Mesenchymal stem cell (in vitro differentiated cells and primary cell): ENCODE data around the gene CHCHD6.

ENCODE experiments used
- DNase-seq: peaks from one replicate; pipeline ENCODE4 v3.0.0-alpha.2; 2013
- H2AFZ ChIP-seq: one replicate; pipeline ENCODE4 v1.6.1; 2013; ENCODE audit warnings: low read depth, mild to moderate bottlenecking, control low read depth, inconsistent platforms, low read length, moderate library complexity
- H2AK5ac ChIP-seq: 2 replicates; pipeline ENCODE4 v1.6.1; 2013; ENCODE audit warnings: low read length, moderate library complexity, mild to moderate bottlenecking, inconsistent platforms; ENCODE audit not compliant: severe bottlenecking
- H2BK120ac ChIP-seq: one replicate; pipeline ENCODE4 v1.6.1; 2013; ENCODE audit warnings: low read depth, mild to moderate bottlenecking, inconsistent platforms, low read length, moderate library complexity
- H2BK12ac ChIP-seq, 2 experiments: one replicate each; pipeline ENCODE4 v1.6.1; 2013; ENCODE audit warnings: inconsistent platforms in 2 of 2, low read length in 2 of 2, mild to moderate bottlenecking in 2 of 2, moderate library complexity in 2 of 2, control low read depth in 1 of 2
- H2BK15ac ChIP-seq: one replicate; pipeline ENCODE4 v1.6.1; 2013; ENCODE audit warnings: mild to moderate bottlenecking, low read depth, inconsistent platforms; ENCODE audit not compliant: poor library complexity, severe bottlenecking
- H2BK5ac ChIP-seq: 2 replicates; pipeline ENCODE4 v1.6.1; 2013; ENCODE audit warnings: low read depth, mild to moderate bottlenecking, low read length, control low read depth, inconsistent platforms; ENCODE audit not compliant: poor library complexity, severe bottlenecking
- H3K14ac ChIP-seq, 2 experiments: one replicate each; pipeline ENCODE4 v1.6.1; 2013; ENCODE audit warnings: inconsistent platforms in 2 of 2, low read length in 2 of 2, control low read depth in 1 of 2, mild to moderate bottlenecking in 1 of 2, moderate library complexity in 1 of 2
- H3K18ac ChIP-seq, 2 experiments: one replicate each; pipeline ENCODE4 v1.6.1; 2013; ENCODE audit warnings: inconsistent platforms in 2 of 2, low read length in 2 of 2, control low read depth in 1 of 2, low read depth in 1 of 2, mild to moderate bottlenecking in 1 of 2
- H3K23ac ChIP-seq, 2 experiments: one replicate each; pipeline ENCODE4 v1.6.1; 2013; ENCODE audit warnings: inconsistent platforms in 2 of 2, low read length in 2 of 2, mild to moderate bottlenecking in 2 of 2, moderate library complexity in 2 of 2, control low read depth in 1 of 2
- H3K27ac ChIP-seq: 2 replicates; pipeline ENCODE4 v1.5.1; 2013; ENCODE audit warnings: mild to moderate bottlenecking, moderate library complexity, low read length, control low read depth, inconsistent platforms; ENCODE audit not compliant: poor library complexity, severe bottlenecking
- H3K27me3 ChIP-seq, 2 experiments: 2 replicates each; pipeline versions ENCODE4 v1.6.1 to v1.7.0; 2013; ENCODE audit warnings: low read length in 2 of 2, mild to moderate bottlenecking in 2 of 2, moderate library complexity in 2 of 2, control low read depth in 1 of 2, inconsistent platforms in 1 of 2; ENCODE audit not compliant: control insufficient read depth in 1 of 2, insufficient read depth in 1 of 2
- H3K36me3 ChIP-seq, 2 experiments: 2 replicates each; pipeline versions ENCODE4 v1.6.1 to v1.7.0; 2013; ENCODE audit warnings: low read length in 2 of 2, control low read depth in 1 of 2, inconsistent platforms in 1 of 2, low read depth in 1 of 2, mild to moderate bottlenecking in 1 of 2; ENCODE audit not compliant: insufficient read depth in 2 of 2, control insufficient read depth in 1 of 2
- H3K4ac ChIP-seq, 2 experiments: one replicate each; pipeline ENCODE4 v1.6.1; 2013; ENCODE audit warnings: inconsistent platforms in 2 of 2, low read length in 2 of 2, mild to moderate bottlenecking in 2 of 2, moderate library complexity in 2 of 2, control low read depth in 1 of 2, low read depth in 1 of 2
- H3K4me1 ChIP-seq: 2 replicates; pipeline ENCODE4 v1.6.1; 2013; ENCODE audit warnings: low read depth, low read length, control low read depth; ENCODE audit not compliant: control insufficient read depth, insufficient read depth
- H3K4me2 ChIP-seq: 2 replicates; pipeline ENCODE4 v1.6.1; 2013; ENCODE audit warnings: low read length, mild to moderate bottlenecking, inconsistent platforms; ENCODE audit not compliant: poor library complexity, severe bottlenecking
- H3K4me3 ChIP-seq, 2 experiments: 2 replicates each; pipeline versions ENCODE4 v1.5.1 to v1.7.0; 2013; ENCODE audit warnings: low read length in 2 of 2, mild to moderate bottlenecking in 2 of 2, control low read depth in 1 of 2, low read depth in 1 of 2; ENCODE audit not compliant: insufficient read depth in 1 of 2
- H3K79me1 ChIP-seq: replicated peaks from 2 replicates; pipeline ENCODE4 v1.6.1; 2013; ENCODE audit warnings: mild to moderate bottlenecking, control low read depth, low read length, inconsistent platforms; ENCODE audit not compliant: poor library complexity, severe bottlenecking
- H3K9ac ChIP-seq: 2 replicates; pipeline ENCODE4 v1.7.0; 2013; ENCODE audit warnings: mild to moderate bottlenecking, low read length, moderate library complexity
- H3K9me3 ChIP-seq: 2 replicates; pipeline ENCODE4 v1.7.0; 2013; ENCODE audit warnings: mild to moderate bottlenecking, low read length; ENCODE audit not compliant: control insufficient read depth
- H4K8ac ChIP-seq: one replicate; pipeline ENCODE4 v1.6.1; 2013; ENCODE audit warnings: inconsistent platforms, mild to moderate bottlenecking, low read length, moderate library complexity
- H4K91ac ChIP-seq: one replicate; pipeline ENCODE4 v1.6.1; 2013; ENCODE audit warnings: mild to moderate bottlenecking, low read length, inconsistent platforms
- whole genome bisulfite sequencing: methylation state at CpG from one replicate; pipeline ENCODE4 v1.1.7; 2013; ENCODE audit warnings: mixed read lengths; 5-methylcytosine and 5-hydroxymethylcytosine counted together

CHCHD6 gene

DNA sequence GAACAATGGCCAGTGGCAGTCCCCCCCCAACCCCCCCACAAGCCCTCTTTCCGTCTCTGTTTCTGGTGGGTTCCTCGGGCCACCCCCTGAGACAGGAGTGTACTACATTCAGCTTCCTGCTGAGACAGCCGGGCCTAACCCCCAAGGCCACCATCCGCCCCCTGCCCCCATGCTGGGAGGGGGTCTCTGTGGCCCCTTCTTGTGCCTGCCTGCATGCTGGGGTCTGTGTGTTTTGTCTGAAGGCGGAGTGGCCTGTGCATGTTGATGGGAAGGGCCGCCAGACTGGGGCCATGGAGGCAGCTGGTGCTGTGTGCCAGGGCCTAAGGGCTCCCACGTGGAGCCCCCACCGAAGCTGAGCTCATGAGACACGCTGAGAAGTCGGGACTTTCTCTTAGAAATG, 305.5 kb downstream of the CHCHD6 start:
- H2AK5ac ChIP-seq: no peak overlapping the region
- no peak overlapping the region for H2AFZ ChIP-seq
- H3K36me3 ChIP-seq: peaks cover 42 to 86% of the 10 kb centered on the region in 2 experiments
- no peak overlapping the region for H2BK12ac ChIP-seq
- no peaks in the 10 kb centered on the region for H3K9me3 ChIP-seq
- WGBS: 87% methylated on average over 10 of the region's 10 CpGs
- H3K4me1 ChIP-seq: peaks cover 17% of the 10 kb centered on the region
- no peak overlapping the region for H4K91ac ChIP-seq
- no peak overlapping the region for H3K27ac ChIP-seq
- H3K4ac ChIP-seq: no peak overlapping the region
- no peaks in the 10 kb centered on the region for H3K27me3 ChIP-seq
- no peak overlapping the region for H2BK120ac ChIP-seq
- no peak overlapping the region for H2BK15ac ChIP-seq
- H3K79me1 ChIP-seq: peaks cover 70% of the 10 kb centered on the region
- no peak overlapping the region for H3K9ac ChIP-seq
- H2BK5ac ChIP-seq: no peak overlapping the region
- no peak for DNase-seq
- no peak overlapping the region for H4K8ac ChIP-seq
- H3K4me3 ChIP-seq: no peak overlapping the region
- H3K18ac ChIP-seq: no peak overlapping the region
- H3K4me2 ChIP-seq: no peak overlapping the region
- H3K14ac ChIP-seq: no peak overlapping the region
- no peak overlapping the region for H3K23ac ChIP-seq
